Neural progenitor cell (in vitro differentiated cells): ENCODE results near the gene IRX1. TPM values are rescaled to one million over a fixed set of nuclear protein-coding genes. Genes with fewer than 3 reads are reported as not detected.

ENCODE experiments used
- DNase-seq: peaks from one replicate; pipeline ENCODE4 v3.0.0-alpha.2; 2016; ENCODE audit warnings: low spot score
- H2AFZ ChIP-seq: fragments of 200-600 bp; sonication (generic); replicated peaks from 2 replicates; pipeline ENCODE4 v1.6.1; 2016; ENCODE audit warnings: antibody characterized with exemption
- H3F3A ChIP-seq: fragments of 200-600 bp; sonication (generic); 2 replicates; pipeline ENCODE4 v1.6.1; 2016; ENCODE audit warnings: antibody characterized with exemption, low read depth
- H3K27ac ChIP-seq: fragments of 200-600 bp; sonication (generic); 2 replicates; pipeline ENCODE4 v1.5.1; 2016; ENCODE audit warnings: mild to moderate bottlenecking
- H3K27me3 ChIP-seq: fragments of 200-600 bp; sonication (generic); 2 replicates; pipeline ENCODE4 v1.6.1; 2016; ENCODE audit warnings: mild to moderate bottlenecking, moderate library complexity
- H3K36me3 ChIP-seq: fragments of 200-600 bp; sonication (generic); 2 replicates; pipeline ENCODE4 v1.5.1; 2016
- H3K4me1 ChIP-seq: fragments of 200-600 bp; sonication (generic); 2 replicates; pipeline ENCODE4 v1.6.1; 2016; ENCODE audit warnings: mixed run types
- H3K4me2 ChIP-seq: fragments of 200-600 bp; sonication (generic); 2 replicates; pipeline ENCODE4 v1.6.1; 2016
- H3K4me3 ChIP-seq: fragments of 200-600 bp; sonication (generic); 2 replicates; pipeline ENCODE4 v1.5.1; 2016
- H3K79me2 ChIP-seq: fragments of 200-600 bp; sonication (generic); 2 replicates; pipeline ENCODE4 v1.6.1; 2016; ENCODE audit warnings: low read depth
- H3K9ac ChIP-seq: fragments of 200-600 bp; sonication (generic); 2 replicates; pipeline ENCODE4 v1.6.1; 2016
- H3K9me3 ChIP-seq: fragments of 200-600 bp; sonication (generic); 2 replicates; pipeline ENCODE4 v1.5.1; 2016; ENCODE audit warnings: low read depth
- H4K20me1 ChIP-seq: fragments of 200-600 bp; sonication (generic); 2 replicates; pipeline ENCODE4 v1.6.1; 2016; ENCODE audit warnings: low read depth
- H3K27ac Mint-ChIP-seq: 3 replicates; pipeline ENCODE4 v1.8.0; 2021; ENCODE audit warnings: mixed read lengths
- H3K27me3 Mint-ChIP-seq: 2 replicates; pipeline ENCODE4 v1.8.0; 2022; ENCODE audit warnings: low read depth, mild to moderate bottlenecking, inconsistent platforms, moderate library complexity, mixed read lengths; ENCODE audit not compliant: insufficient read depth
- H3K36me3 Mint-ChIP-seq: 3 replicates; pipeline ENCODE4 v1.8.0; 2021; ENCODE audit warnings: mixed read lengths
- H3K4me1 Mint-ChIP-seq: 3 replicates; pipeline ENCODE4 v1.8.0; 2021; ENCODE audit warnings: mixed read lengths
- H3K4me3 Mint-ChIP-seq: 3 replicates; pipeline ENCODE4 v1.8.0; 2021; ENCODE audit warnings: mild to moderate bottlenecking, moderate library complexity, mixed read lengths
- H3K9me3 Mint-ChIP-seq: 3 replicates; pipeline ENCODE4 v1.8.0; 2020; ENCODE audit warnings: mixed read lengths
- CTCF ChIP-seq: fragments of 200-600 bp; sonication (generic); IDR thresholded peaks from 2 replicates; pipeline ENCODE4 v1.5.1; 2017; ENCODE audit warnings: antibody characterized with exemption, mild to moderate bottlenecking
- EZH2 ChIP-seq: fragments of 200-600 bp; sonication (generic); IDR thresholded peaks from 2 replicates; pipeline ENCODE4 v1.6.1; 2017; ENCODE audit warnings: antibody characterized with exemption, mild to moderate bottlenecking, moderate library complexity
- EZH2phosphoT487 ChIP-seq: fragments of 200-600 bp; sonication (generic); IDR thresholded peaks from 2 replicates; pipeline ENCODE4 v1.6.1; 2017; ENCODE audit warnings: antibody characterized with exemption
- total RNA-seq: library from RNA; depleted of rRNA; stranded (reverse); fragments of >200 nt; gene quantifications from 2 replicates; pipeline ENCODE4 v1.2.3, GENCODE V29; 2015; ENCODE audit warnings: low replicate concordance

The IRX1 gene
- 0.95 and 7.6 TPM in 2 replicates for total RNA-seq

GRCh38 chr5:3595006-3595961 lies at the start of gene IRX1:
IRX1 (plus strand) TSS chr5:3595832; CDS start chr5:3596106, 274 bp downstream.
- Histone ChIP-seq H3K4me1 (peaks cover 55% of the 10 kb centered on the region), H3F3A (peaks cover 51% of the 10 kb centered on the region), H3K9ac (no peak within 1 kb of the TSS), H3K27me3 (peaks cover 100% of the 10 kb centered on the region), H3K79me2 (peaks cover 39% of the 10 kb centered on the region), H3K4me2 (peak within 1 kb of the TSS; percentile 91), H3K4me3 (peak within 1 kb of the TSS; percentile 64), H3K27ac (no peak within 1 kb of the TSS), H3K36me3 (no peaks in the 10 kb centered on the region), H3K9me3 (no peaks in the 10 kb centered on the region), H2AFZ (peak within 1 kb of the TSS; percentile 89), H4K20me1 (peaks cover 79% of the 10 kb centered on the region)
- Mint-ChIP-seq H3K27ac (peak within 1 kb of the TSS; percentile 74), H3K36me3 (peaks cover 3% of the 10 kb centered on the region), H3K4me3 (peak within 1 kb of the TSS; percentile 93), H3K27me3 (peaks cover 71% of the 10 kb centered on the region), H3K4me1 (peaks cover 51% of the 10 kb centered on the region), H3K9me3 (no peaks in the 10 kb centered on the region)
- TF ChIP-seq EZH2 = peak; percentile 69
- no peak for TF ChIP-seq CTCF
- peak; percentile 78 for TF ChIP-seq EZH2phosphoT487
- DNase-seq = peak; percentile 88

- H3K4me1 Mint-ChIP-seq = no peaks in the 10 kb centered on the region
- H3K27me3 ChIP-seq = no peaks in the 10 kb centered on the region
- H3K9me3 Mint-ChIP-seq = peaks cover 4% of the 10 kb centered on the region
These were observed 49.6 kb upstream of the IRX1 start for GRCh38 chr5:3546028-3546427.

GRCh38 chr5:3564116-3564515 lies 31.5 kb upstream of the IRX1 start:
- H3K4me2 ChIP-seq = peak overlapping the region; percentile 73
- Mint-ChIP-seq H3K36me3 (peaks cover 5% of the 10 kb centered on the region), H3K4me1 (peaks cover 19% of the 10 kb centered on the region)

More at GRCh38 chr5:3546028-3546427, 49.6 kb upstream of the IRX1 start:
- no peaks in the 10 kb centered on the region for H3K36me3 ChIP-seq
- no peak overlapping the region for H3K4me3 ChIP-seq
- Mint-ChIP-seq H3K27ac (no peak overlapping the region), H3K27me3 (peaks cover 2% of the 10 kb centered on the region), H3K4me3 (no peak overlapping the region), H3K36me3 (no peaks in the 10 kb centered on the region)
- H3K79me2 ChIP-seq = no peaks in the 10 kb centered on the region
- TF ChIP-seq CTCF = no peak
- TF ChIP-seq EZH2 = no peak
- no peak for TF ChIP-seq EZH2phosphoT487
- no peaks in the 10 kb centered on the region for H4K20me1 ChIP-seq
- no peaks in the 10 kb centered on the region for H3F3A ChIP-seq
- no peaks in the 10 kb centered on the region for H3K9me3 ChIP-seq
- DNase-seq = no peak
- no peak overlapping the region for H2AFZ ChIP-seq
- no peak overlapping the region for H3K4me2 ChIP-seq
- no peak overlapping the region for H3K27ac ChIP-seq
- no peaks in the 10 kb centered on the region for H3K4me1 ChIP-seq
- H3K9ac ChIP-seq = no peak overlapping the region

More at GRCh38 chr5:3564116-3564515, 31.5 kb upstream of the IRX1 start:
- Histone ChIP-seq H3K4me1 (peaks cover 30% of the 10 kb centered on the region), H3K27me3 (no peaks in the 10 kb centered on the region), H3K79me2 (no peaks in the 10 kb centered on the region), H3K9me3 (peaks cover 6% of the 10 kb centered on the region), H3K4me3 (peak overlapping the region; percentile 18), H3K27ac (peak overlapping the region; percentile 89), H4K20me1 (peaks cover 4% of the 10 kb centered on the region), H3K36me3 (no peaks in the 10 kb centered on the region), H3F3A (peaks cover 28% of the 10 kb centered on the region), H3K9ac (no peak overlapping the region), H2AFZ (no peak overlapping the region)
- TF ChIP-seq EZH2phosphoT487 = peak; percentile 26
- no peak for TF ChIP-seq CTCF
- peaks cover 6% of the 10 kb centered on the region for H3K27me3 Mint-ChIP-seq
- peak; percentile 76 for DNase-seq
- H3K27ac Mint-ChIP-seq = no peak overlapping the region
- H3K4me3 Mint-ChIP-seq = no peak overlapping the region
- peaks cover 18% of the 10 kb centered on the region for H3K9me3 Mint-ChIP-seq
